NT2/D1 (cell line): ENCODE data around the gene ATF7.
"Not testable (repeated sequence)": the region's sequence is repeated elsewhere in the genome, so short reads cannot be mapped to it uniquely, and the experiment has no call there.

Experiments
- DNase-seq: peaks from one replicate; pipeline ENCODE4 v3.0.0-alpha.2; 2011; ENCODE audit warnings: low read depth, low spot score
- H3K27me3 ChIP-seq: 2 replicates; pipeline ENCODE4 v1.6.0; 2011; ENCODE audit warnings: mild to moderate bottlenecking; ENCODE audit not compliant: insufficient read length, insufficient read depth
- H3K36me3 ChIP-seq: 2 replicates; pipeline ENCODE4 v1.6.1; 2011; ENCODE audit warnings: mild to moderate bottlenecking, low read length, mixed read lengths; ENCODE audit not compliant: insufficient read depth, insufficient read length
- H3K4me1 ChIP-seq: 2 replicates; pipeline ENCODE4 v1.5.1; 2011; ENCODE audit not compliant: insufficient read depth, insufficient read length
- H3K4me3 ChIP-seq: 2 replicates; pipeline ENCODE4 v1.5.1; 2011; ENCODE audit warnings: low read depth; ENCODE audit not compliant: insufficient read length
- H3K9ac ChIP-seq: 2 replicates; pipeline ENCODE4 v1.6.0; 2011; ENCODE audit warnings: low read depth; ENCODE audit not compliant: insufficient read length
- H3K9me3 ChIP-seq: 2 replicates; pipeline ENCODE4 v1.5.1; 2011; ENCODE audit warnings: mild to moderate bottlenecking, low read length; ENCODE audit not compliant: insufficient read depth
- SUZ12 ChIP-seq: IDR thresholded peaks from 2 replicates; pipeline ENCODE4 v1.6.1; 2011; ENCODE audit not compliant: insufficient read length, insufficient read depth; ENCODE audit errors: extremely low read depth
- YY1 ChIP-seq: IDR thresholded peaks from 2 replicates; pipeline ENCODE4 v1.6.1; 2011; ENCODE audit not compliant: insufficient read length, insufficient read depth
- ZNF274 ChIP-seq: IDR thresholded peaks from 2 replicates; pipeline ENCODE4 v1.6.1; 2011; ENCODE audit warnings: mild to moderate bottlenecking, low read depth, low read length

ATF7 gene

DNA sequence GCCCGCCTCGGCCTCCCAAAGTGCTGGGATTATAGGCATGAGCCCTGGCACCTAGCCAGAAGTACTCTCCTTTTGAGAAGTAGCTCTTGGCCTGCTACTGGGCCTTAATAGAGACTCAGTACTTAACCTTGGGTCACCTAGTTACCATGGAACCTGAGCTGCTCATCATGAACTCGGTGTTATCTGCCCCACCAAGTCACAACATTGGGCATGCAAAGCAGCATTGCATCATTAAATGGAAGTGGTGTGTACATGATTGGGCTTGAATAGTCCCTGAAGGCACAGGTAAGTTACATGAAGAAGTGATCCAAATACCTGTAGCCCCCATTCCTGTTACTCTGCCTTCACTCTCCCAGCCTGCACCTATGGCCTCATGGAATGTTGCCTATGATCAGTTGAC is 18.0 kb upstream of the ATF7 start:
- no peak for TF ChIP-seq YY1
- TF ChIP-seq ZNF274 = no peak
- no peak for TF ChIP-seq SUZ12
- H3K36me3 ChIP-seq = no peaks in the 10 kb centered on the region
- no peak overlapping the region for H3K4me3 ChIP-seq
- H3K27me3 ChIP-seq = no peaks in the 10 kb centered on the region
- H3K4me1 ChIP-seq = no peaks in the 10 kb centered on the region
- H3K9me3 ChIP-seq = no peaks in the 10 kb centered on the region
- no peak for DNase-seq
- H3K9ac ChIP-seq = no peak overlapping the region

DNA sequence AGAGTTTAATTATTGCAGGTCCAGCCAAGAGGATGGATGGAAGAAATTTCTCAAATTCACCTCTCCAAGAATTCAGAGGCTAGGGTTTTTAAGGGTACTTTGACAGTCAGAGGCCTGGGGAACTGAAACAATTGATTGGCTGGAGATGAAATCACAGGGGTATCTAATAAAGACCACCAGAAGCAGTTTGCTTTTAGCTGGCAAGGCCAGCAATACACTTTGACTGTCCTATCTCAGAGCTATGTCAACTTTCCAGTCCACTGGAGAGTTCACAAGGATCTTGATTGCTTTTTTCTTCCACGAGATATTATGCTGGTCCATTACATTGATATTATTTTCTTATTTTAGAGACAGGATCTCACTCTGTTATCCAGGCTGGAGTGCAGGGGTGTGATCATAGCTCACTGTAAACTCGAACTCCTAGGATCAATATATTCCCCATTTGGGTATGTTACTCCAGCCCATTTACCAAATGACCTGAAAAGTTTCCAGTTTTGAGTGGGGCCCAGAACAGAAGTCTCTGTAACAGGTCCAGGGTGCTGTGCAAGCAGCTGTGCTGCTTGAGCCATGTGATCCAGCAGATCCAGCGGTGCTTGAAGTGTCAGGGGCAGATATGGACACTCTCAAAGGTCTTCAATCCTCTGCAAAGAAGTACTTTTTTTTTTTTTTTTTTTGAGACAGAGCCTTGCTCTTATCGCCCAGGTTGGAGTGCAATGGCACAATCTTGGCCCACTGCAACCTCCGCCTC is 17.2 kb upstream of the ATF7 start:
- Histone ChIP-seq H3K9ac (no peak overlapping the region), H3K36me3 (no peaks in the 10 kb centered on the region), H3K9me3 (no peaks in the 10 kb centered on the region), H3K4me1 (no peaks in the 10 kb centered on the region), H3K4me3 (no peak overlapping the region), H3K27me3 (no peaks in the 10 kb centered on the region)
- no peak for DNase-seq
- TF ChIP-seq YY1 (no peak), ZNF274 (no peak), SUZ12 (no peak)

DNA sequence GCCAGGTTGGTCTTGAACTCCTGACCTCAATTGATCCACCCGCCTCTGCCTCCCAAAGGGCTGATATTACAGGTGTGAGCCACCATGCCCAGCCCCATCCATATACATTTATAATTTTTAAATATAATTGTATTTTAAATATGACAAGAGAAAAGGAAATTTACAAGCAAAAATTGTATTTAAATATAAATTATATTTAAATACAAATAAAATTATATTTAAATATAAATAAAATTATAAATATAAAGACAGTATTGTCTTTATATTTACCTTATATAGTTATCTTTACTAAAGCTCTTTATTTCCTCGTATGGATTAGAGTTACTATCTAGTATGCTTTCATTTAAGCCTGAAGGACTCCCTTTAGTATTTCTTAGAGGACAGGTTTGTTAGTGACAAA is 11.9 kb upstream of the ATF7 start:
- Histone ChIP-seq H3K36me3 (no peaks in the 10 kb centered on the region), H3K27me3 (no peaks in the 10 kb centered on the region), H3K9me3 (no peaks in the 10 kb centered on the region), H3K4me3 (no peak overlapping the region), H3K4me1 (no peaks in the 10 kb centered on the region), H3K9ac (no peak overlapping the region)
- TF ChIP-seq SUZ12 (no peak), ZNF274 (no peak), YY1 (no peak)
- no peak for DNase-seq

DNA sequence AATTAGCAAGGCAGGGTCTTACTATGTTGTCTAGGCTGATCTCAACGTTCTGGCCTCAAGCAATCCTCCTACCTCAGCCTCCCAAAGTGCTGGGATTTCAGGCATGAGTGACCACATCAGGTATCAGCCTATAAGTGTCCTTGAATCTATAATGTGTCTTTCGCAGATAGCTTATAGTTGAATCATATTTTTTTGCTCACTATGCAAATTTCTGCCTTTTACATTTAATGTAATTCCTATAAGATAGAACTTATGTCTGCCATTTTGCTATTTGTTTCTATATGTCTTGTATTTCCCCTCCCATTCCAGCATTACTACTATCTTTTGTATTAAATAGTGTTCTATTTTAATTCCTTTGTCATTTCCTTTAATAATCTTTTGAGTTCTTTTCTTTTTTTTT is 10.5 kb upstream of the ATF7 start:
- no peak overlapping the region for H3K4me3 ChIP-seq
- no peak for DNase-seq
- no peaks in the 10 kb centered on the region for H3K4me1 ChIP-seq
- no peak overlapping the region for H3K9ac ChIP-seq
- no peaks in the 10 kb centered on the region for H3K27me3 ChIP-seq
- no peak for TF ChIP-seq YY1
- no peak for TF ChIP-seq ZNF274
- no peak for TF ChIP-seq SUZ12
- no peaks in the 10 kb centered on the region for H3K36me3 ChIP-seq
- no peaks in the 10 kb centered on the region for H3K9me3 ChIP-seq

DNA sequence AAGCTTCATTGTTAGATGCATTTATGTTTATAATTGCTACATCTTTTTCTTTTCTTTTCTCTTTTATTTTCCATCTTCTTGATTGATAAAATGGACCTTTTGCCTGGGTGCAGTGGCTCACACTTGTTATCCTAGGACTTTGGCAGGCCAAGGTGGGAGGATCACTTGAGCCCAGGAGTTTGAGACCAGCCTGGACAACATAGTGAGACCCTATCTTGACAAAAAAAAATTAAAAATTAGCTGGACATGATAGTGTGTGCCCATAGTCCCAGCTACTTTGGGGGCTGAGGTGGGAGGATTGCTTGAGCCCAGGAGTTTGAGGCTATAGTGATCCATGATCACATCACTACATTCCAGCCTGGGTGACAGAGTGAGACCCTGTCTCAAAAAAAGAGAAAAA is 9.5 kb upstream of the ATF7 start:
- H3K36me3 ChIP-seq, H3K9ac ChIP-seq, H3K27me3 ChIP-seq, DNase-seq, H3K4me1 ChIP-seq, H3K9me3 ChIP-seq, H3K4me3 ChIP-seq: not testable (repeated sequence)

DNA sequence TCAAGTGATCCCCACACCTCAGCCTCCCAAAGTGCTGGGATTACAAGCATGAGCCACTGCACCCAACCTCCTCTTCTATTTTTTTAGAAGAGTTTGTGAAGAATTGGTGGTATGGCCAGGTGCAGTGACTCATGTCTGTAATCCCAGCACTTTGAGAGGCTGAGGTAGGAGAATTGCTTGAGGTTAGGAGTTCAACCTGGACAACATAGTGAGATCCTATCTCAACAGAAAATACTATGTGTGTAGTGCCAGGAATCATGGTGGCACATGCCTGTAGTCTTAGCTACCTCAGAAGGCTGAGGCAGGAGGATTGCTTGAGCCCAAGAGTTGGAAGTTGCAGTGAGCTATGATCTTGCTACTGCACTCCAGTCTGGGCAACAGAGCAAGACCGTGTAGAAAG is 5.5 kb upstream of the ATF7 start:
- no peak overlapping the region for H3K4me3 ChIP-seq
- no peaks in the 10 kb centered on the region for H3K9me3 ChIP-seq
- no peak for DNase-seq
- H3K27me3 ChIP-seq = no peaks in the 10 kb centered on the region
- no peaks in the 10 kb centered on the region for H3K4me1 ChIP-seq
- no peak for TF ChIP-seq ZNF274
- TF ChIP-seq SUZ12 = no peak
- no peak for TF ChIP-seq YY1
- H3K36me3 ChIP-seq = no peaks in the 10 kb centered on the region
- no peak overlapping the region for H3K9ac ChIP-seq

DNA sequence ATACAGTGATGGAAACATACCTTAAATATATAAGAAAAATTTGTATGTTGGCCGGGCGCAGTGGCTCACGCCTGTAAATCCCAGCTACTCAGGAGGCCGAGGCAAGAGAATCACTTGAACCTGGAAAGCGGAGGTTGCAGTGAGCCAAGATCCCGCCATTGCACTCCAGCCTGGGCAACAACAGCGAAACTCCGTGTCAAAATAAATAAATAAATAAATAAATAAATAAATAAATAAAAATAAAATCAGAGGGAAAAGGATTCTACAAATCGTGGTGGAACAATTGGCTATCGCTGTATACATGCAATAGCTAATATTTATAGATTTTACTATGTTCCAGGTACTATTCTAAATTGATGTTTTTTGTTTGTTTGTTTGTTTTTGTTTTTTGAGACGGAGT is 1.7 kb upstream of the ATF7 start:
- H3K9me3 ChIP-seq = no peaks in the 10 kb centered on the region

More for the DNA sequence above, 1.7 kb upstream of the ATF7 start:
- no peak overlapping the region for H3K4me3 ChIP-seq
- DNase-seq = no peak
- H3K27me3 ChIP-seq = no peaks in the 10 kb centered on the region
- H3K36me3 ChIP-seq = no peaks in the 10 kb centered on the region
- TF ChIP-seq YY1 (no peak), ZNF274 (no peak)
- H3K9ac ChIP-seq = no peak overlapping the region
- no peaks in the 10 kb centered on the region for H3K4me1 ChIP-seq
